ENCODE data around the gene APOL5.

Gene APOL5

DNA sequence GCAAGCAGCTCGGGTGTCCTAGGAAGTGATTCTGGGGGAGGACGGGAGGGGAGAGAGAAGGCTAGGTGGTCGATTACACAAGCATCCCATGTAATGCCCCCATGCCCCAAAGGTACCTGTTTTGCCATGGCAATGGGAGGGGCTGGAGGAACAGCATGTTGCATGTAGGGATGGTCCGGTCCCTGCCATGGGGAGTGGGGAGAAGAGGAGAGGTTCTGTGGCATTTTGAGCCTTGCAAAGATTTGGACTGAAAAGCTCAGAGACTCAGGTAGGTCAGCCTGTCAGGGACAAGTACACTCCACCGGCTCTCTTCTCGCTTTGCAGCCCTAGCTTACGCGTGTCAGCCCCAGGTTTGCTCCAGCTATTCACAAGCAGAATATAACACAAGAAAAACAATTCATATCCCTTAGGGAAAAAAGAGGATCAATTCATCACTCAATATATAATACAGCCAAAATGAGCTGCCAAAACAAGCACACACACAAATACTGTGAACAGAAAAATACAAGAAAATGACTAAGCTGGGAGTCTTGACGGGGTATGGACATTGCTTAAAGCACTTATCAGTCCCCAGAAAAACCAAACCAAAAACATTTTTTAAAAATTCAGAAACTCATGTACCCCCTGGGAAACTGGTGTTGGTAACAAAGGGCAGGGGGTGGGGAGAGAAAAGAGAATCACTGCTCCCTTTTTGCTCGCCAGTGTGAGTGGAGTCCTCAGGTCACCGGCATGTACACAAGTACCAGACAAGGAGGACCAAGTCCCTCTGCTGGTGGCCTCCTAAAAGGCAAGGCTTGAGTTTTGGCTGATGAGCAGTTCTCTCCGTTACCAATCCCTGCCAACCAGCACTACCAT lies 21.6 kb downstream of the APOL5 start:
- H3K27me3 ChIP-seq (ENCODE audit: insufficient read depth, low read depth) = no peaks in the 10 kb centered on the region
- H3K9ac ChIP-seq = no peak overlapping the region
- H3K4me2 ChIP-seq = no peak overlapping the region
- no peaks in the 10 kb centered on the region for H4K20me1 ChIP-seq (ENCODE audit: insufficient read depth)
- no peaks in the 10 kb centered on the region for H3K79me2 ChIP-seq (ENCODE audit: insufficient read depth, low read depth)
- H3K4me3 ChIP-seq (IDR thresholded peaks at IDR 0.05; ENCODE audit: insufficient read depth, low read depth, low read length) = no peak overlapping the region
- H2AFZ ChIP-seq (ENCODE audit: low read depth) = no peak overlapping the region
- TF ChIP-seq, protein P1, sequence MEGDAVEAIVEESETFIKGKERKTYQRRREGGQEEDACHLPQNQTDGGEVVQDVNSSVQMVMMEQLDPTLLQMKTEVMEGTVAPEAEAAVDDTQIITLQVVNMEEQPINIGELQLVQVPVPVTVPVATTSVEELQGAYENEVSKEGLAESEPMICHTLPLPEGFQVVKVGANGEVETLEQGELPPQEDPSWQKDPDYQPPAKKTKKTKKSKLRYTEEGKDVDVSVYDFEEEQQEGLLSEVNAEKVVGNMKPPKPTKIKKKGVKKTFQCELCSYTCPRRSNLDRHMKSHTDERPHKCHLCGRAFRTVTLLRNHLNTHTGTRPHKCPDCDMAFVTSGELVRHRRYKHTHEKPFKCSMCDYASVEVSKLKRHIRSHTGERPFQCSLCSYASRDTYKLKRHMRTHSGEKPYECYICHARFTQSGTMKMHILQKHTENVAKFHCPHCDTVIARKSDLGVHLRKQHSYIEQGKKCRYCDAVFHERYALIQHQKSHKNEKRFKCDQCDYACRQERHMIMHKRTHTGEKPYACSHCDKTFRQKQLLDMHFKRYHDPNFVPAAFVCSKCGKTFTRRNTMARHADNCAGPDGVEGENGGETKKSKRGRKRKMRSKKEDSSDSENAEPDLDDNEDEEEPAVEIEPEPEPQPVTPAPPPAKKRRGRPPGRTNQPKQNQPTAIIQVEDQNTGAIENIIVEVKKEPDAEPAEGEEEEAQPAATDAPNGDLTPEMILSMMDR (conservative IDR thresholded peaks at IDR 0.05; ENCODE audit: low read depth, low read length) = no peak
- H3K36me3 ChIP-seq (ENCODE audit: insufficient read depth) = no peaks in the 10 kb centered on the region
- no peaks in the 10 kb centered on the region for H3K4me1 ChIP-seq (ENCODE audit: low read depth, poor library complexity, severe bottlenecking)
- H3K27ac ChIP-seq = no peak overlapping the region

DNA sequence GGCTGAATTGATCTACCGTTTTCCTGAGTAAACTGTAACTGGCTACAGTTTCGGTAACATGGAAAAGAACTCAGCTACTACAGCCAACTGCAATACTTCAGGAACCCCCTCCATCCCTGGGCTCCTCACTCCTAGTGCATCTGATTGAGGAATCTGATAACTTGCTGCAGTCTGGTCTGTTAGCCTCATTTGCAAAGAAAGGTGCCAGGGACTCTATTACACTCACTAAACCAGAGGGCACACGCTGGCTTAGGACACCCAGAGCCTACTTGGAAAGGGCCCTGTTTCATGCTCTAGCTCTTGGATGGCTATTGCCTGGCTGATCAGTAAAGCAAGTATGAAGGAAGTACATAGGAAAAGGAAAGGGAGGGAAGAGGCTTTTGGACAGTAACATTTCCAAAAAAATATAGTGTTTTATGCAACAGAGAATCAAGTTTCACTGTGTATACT lies 22.3 kb downstream of the APOL5 start:
- Histone ChIP-seq H3K27me3 (ENCODE audit: insufficient read depth, low read depth) (no peaks in the 10 kb centered on the region), H3K36me3 (ENCODE audit: insufficient read depth) (no peaks in the 10 kb centered on the region), H3K4me3 (IDR thresholded peaks at IDR 0.05; ENCODE audit: insufficient read depth, low read depth, low read length) (no peak overlapping the region), H3K27ac (no peak overlapping the region), H3K4me2 (no peak overlapping the region), H3K4me1 (ENCODE audit: low read depth, poor library complexity, severe bottlenecking) (no peaks in the 10 kb centered on the region), H2AFZ (ENCODE audit: low read depth) (no peak overlapping the region), H4K20me1 (ENCODE audit: insufficient read depth) (no peaks in the 10 kb centered on the region), H3K79me2 (ENCODE audit: insufficient read depth, low read depth) (no peaks in the 10 kb centered on the region), H3K9ac (no peak overlapping the region)
- TF ChIP-seq, protein P1 (conservative IDR thresholded peaks at IDR 0.05; ENCODE audit: low read depth, low read length) = no peak

DNA sequence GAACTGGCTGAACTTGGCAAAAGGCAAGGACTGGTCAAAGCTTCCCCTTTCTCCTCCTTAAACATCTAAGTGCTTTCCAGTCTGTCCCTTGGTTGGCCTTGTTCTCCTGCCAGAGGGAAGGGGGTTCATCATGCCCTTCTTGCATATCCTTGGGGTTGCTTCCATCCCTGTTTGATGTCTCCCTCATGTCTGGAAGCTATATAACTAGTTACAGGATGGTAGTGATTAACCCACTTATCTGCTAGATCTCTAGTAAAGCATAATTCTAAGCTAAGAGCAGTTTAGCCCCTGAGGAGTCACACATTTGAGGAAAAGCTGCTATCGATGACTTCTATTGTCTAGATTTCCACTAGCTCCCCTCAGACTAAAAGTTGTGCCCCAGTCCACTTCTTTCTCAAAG lies 22.9 kb downstream of the APOL5 start:
- no peaks in the 10 kb centered on the region for H3K27me3 ChIP-seq (ENCODE audit: insufficient read depth, low read depth)
- TF ChIP-seq, protein P1 (conservative IDR thresholded peaks at IDR 0.05; ENCODE audit: low read depth, low read length) = no peak
- H3K9ac ChIP-seq = no peak overlapping the region
- H3K4me1 ChIP-seq (ENCODE audit: low read depth, poor library complexity, severe bottlenecking) = no peaks in the 10 kb centered on the region
- no peak overlapping the region for H2AFZ ChIP-seq (ENCODE audit: low read depth)
- H3K4me2 ChIP-seq = no peak overlapping the region
- no peaks in the 10 kb centered on the region for H3K79me2 ChIP-seq (ENCODE audit: insufficient read depth, low read depth)
- no peak overlapping the region for H3K4me3 ChIP-seq (IDR thresholded peaks at IDR 0.05; ENCODE audit: insufficient read depth, low read depth, low read length)
- no peak overlapping the region for H3K27ac ChIP-seq
- no peaks in the 10 kb centered on the region for H3K36me3 ChIP-seq (ENCODE audit: insufficient read depth)
- no peaks in the 10 kb centered on the region for H4K20me1 ChIP-seq (ENCODE audit: insufficient read depth)

DNA sequence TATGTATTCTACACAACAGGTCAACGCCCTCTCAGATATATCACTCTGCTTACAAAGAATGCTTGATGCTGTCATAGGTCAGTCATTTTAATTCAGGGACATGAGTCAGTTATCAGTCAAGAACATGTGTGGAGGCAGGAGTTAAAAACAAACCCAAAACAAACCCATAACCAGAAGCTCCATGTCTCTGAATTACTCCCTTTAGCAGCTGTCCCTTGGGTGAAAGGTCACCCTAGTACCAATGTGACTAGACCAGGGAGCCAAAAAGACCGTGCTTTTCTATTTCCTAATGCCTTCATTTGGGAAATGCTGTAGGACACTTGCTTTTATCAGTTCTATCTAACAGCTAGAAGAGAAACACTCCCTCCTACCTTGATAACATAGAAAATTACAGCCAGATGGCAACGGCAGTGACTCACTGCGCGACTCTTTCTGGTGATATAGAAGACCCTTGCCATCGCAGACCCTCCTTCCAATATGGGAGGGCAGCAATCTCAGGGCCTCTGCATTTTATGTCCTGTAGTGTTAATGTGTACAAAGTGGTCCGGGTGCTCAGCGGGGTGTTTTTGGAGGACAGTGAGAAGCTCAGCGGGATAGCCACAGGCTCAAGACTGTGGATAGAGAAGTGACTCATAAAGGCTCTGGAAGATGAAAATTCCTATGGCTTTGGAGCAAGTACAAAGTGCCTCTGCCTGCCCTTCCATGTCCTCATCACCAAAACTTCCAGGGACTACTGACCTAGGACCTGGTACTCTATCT lies 24.8 kb downstream of the APOL5 start:
- Histone ChIP-seq H3K27me3 (ENCODE audit: insufficient read depth, low read depth) (no peaks in the 10 kb centered on the region), H3K79me2 (ENCODE audit: insufficient read depth, low read depth) (no peaks in the 10 kb centered on the region), H3K36me3 (ENCODE audit: insufficient read depth) (no peaks in the 10 kb centered on the region), H3K4me3 (IDR thresholded peaks at IDR 0.05; ENCODE audit: insufficient read depth, low read depth, low read length) (no peak overlapping the region), H4K20me1 (ENCODE audit: insufficient read depth) (no peaks in the 10 kb centered on the region), H3K4me2 (no peak overlapping the region), H3K27ac (no peak overlapping the region), H3K4me1 (ENCODE audit: low read depth, poor library complexity, severe bottlenecking) (no peaks in the 10 kb centered on the region), H3K9ac (no peak overlapping the region), H2AFZ (ENCODE audit: low read depth) (no peak overlapping the region)
- TF ChIP-seq, protein P1 (conservative IDR thresholded peaks at IDR 0.05; ENCODE audit: low read depth, low read length) = no peak

All from KMS-11 (cell line).